Thymus (tissue), 11 donors: Measurements from ENCODE around the gene FKBP10. TPM values are rescaled to one million over a fixed set of nuclear protein-coding genes. Genes with fewer than 3 reads are reported as not detected.

Source experiments
- DNase-seq, 9 donors: peaks; one replicate each; pipeline ENCODE4 v3.0.0-alpha.2; 2013; ENCODE audit warnings: low spot score in 9 of 9, low read depth in 6 of 9, missing footprints in 1 of 9
- H3K27ac ChIP-seq, 2 donors: one replicate each; pipeline ENCODE4 v1.5.1; 2013; ENCODE audit warnings: control low read depth in 1 of 2, low read depth in 1 of 2, low read length in 1 of 2, mild to moderate bottlenecking in 1 of 2, moderate library complexity in 1 of 2
- H3K27me3 ChIP-seq, 2 donors: one replicate each; pipeline ENCODE4 v1.5.1; 2013; ENCODE audit warnings: low read length in 1 of 2; ENCODE audit not compliant: control insufficient read depth in 2 of 2, insufficient read depth in 1 of 2
- H3K36me3 ChIP-seq, 2 donors: one replicate each; pipeline ENCODE4 v1.5.1; 2013; ENCODE audit warnings: low read length in 1 of 2, mild to moderate bottlenecking in 1 of 2, moderate library complexity in 1 of 2; ENCODE audit not compliant: control insufficient read depth in 2 of 2, insufficient read depth in 2 of 2
- H3K4me1 ChIP-seq, 2 donors: one replicate each; pipeline ENCODE4 v1.5.1; 2013; ENCODE audit warnings: low read length in 2 of 2; ENCODE audit not compliant: control insufficient read depth in 2 of 2, insufficient read depth in 2 of 2
- H3K4me3 ChIP-seq, 2 donors: one replicate each; pipeline ENCODE4 v1.5.1; 2013; ENCODE audit warnings: low read length in 2 of 2, control low read depth in 1 of 2, mild to moderate bottlenecking in 1 of 2
- H3K9me3 ChIP-seq, 2 donors: one replicate each; pipeline ENCODE4 v1.5.1; 2013; ENCODE audit warnings: low read length in 1 of 2, mild to moderate bottlenecking in 1 of 2; ENCODE audit not compliant: control insufficient read depth in 2 of 2, insufficient read depth in 1 of 2
- WGBS: extraction: QIAGEN DNeasy Blood & Tissue Kit; methylation state at CpG from one replicate; pipeline ENCODE4 v1.1.7; 2013; 5-methylcytosine and 5-hydroxymethylcytosine counted together
- polyA plus RNA-seq: library from polyadenylated mRNA; stranded (reverse); fragments of 200-250 nt; gene quantifications from one replicate; pipeline ENCODE4 v1.2.3, GENCODE V29; 2013
- total RNA-seq: library from RNA; stranded (reverse); fragments of 120-200 nt; gene quantifications from one replicate; pipeline ENCODE4 v1.2.4, GENCODE V29; 2013
- donor health status: healthy.

Gene FKBP10
- total and polyA plus RNA-seq, 2 donors, result 9.1 to 9.6 TPM

DNA sequence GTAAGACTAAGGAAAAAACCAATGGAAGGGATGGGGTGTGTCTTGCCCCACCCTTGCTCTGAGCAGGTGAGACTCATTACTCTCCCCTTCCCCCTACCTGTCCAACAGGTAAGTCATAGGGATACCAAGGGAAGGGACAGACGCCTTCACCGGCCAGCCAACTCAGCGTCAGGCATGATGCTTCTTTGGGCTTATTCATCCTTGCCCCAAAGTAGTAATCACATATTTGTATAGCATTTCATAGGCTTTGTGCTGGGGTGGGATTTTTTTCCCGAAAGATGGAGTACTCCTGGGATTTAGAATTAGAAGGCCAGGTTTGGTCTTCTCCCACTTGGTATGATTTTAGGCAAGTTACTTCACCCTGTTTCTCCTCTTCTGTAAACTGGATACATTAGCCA lies 25.8 kb upstream of the FKBP10 start:
- H3K4me1 ChIP-seq, result peaks cover 18 to 76% of the 10 kb centered on the region in 2 donors
- H3K27me3 ChIP-seq, result peaks cover 0 to 5% of the 10 kb centered on the region in 2 donors
- DNase-seq, result no peak
- no peak overlapping the region for H3K4me3 ChIP-seq
- peaks cover 0 to 3% of the 10 kb centered on the region in 2 donors for H3K36me3 ChIP-seq
- H3K9me3 ChIP-seq, result no peaks in the 10 kb centered on the region
- 69% methylated on average over 4 of the region's 4 CpGs for WGBS
- peak overlapping the region in 1 of 2 donors; percentile 59 for H3K27ac ChIP-seq

DNA sequence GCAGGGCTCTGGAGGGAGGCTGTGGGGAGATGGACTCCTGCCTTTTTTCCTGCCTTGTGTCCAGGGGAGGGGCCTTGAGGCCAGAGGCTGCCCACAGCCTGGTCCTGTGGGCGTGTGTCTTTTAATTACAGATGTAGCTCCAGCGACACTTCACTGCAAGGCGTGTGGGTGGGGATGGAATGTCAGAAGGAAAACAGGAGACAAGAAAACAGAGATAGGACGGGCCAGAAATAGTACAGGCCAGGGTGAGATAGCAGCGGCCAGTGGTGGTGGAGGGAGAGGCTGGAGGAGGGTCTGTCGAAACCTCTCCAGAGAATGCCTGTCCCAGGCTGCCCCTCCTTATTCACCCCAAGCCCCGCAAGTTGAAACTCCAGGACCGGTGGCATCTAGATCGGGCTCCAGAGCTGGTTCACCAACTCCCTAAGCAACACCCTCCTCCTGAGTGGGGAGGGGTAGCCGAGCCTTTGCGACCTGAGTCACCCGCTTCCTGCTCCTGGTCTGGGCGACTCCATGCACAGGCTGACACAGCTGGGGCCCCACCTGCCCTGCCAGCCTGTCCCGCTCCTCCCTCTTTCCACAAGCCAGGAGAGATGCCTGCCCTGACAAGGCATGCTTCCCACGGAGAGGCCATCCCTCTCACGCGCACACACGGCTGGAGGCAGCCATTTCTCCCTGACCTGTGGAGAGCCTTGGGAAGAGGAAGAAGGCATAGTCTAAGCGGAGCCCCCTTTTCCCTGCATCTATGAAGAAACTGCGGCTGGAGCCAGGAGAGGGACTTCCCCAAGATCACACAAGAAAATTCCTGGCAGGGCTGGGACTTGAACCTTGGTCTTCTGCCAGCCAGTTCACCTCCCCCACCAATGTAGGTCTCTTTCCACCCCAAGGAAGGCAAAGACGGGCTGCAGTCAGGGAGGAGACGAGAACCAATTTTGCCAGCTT lies 19.7 kb upstream of the FKBP10 start:
- peaks cover 3 to 46% of the 10 kb centered on the region in 2 donors for H3K4me1 ChIP-seq
- H3K4me3 ChIP-seq, result no peak overlapping the region
- no peaks in the 10 kb centered on the region for H3K9me3 ChIP-seq
- H3K36me3 ChIP-seq, result no peaks in the 10 kb centered on the region
- peak in 2 of 9 donors; percentile 43 to 71 for DNase-seq
- WGBS, result 52% methylated on average over 22 of the region's 22 CpGs
- H3K27ac ChIP-seq, result peak overlapping the region; percentile 11 to 47
- H3K27me3 ChIP-seq, result no peaks in the 10 kb centered on the region

DNA sequence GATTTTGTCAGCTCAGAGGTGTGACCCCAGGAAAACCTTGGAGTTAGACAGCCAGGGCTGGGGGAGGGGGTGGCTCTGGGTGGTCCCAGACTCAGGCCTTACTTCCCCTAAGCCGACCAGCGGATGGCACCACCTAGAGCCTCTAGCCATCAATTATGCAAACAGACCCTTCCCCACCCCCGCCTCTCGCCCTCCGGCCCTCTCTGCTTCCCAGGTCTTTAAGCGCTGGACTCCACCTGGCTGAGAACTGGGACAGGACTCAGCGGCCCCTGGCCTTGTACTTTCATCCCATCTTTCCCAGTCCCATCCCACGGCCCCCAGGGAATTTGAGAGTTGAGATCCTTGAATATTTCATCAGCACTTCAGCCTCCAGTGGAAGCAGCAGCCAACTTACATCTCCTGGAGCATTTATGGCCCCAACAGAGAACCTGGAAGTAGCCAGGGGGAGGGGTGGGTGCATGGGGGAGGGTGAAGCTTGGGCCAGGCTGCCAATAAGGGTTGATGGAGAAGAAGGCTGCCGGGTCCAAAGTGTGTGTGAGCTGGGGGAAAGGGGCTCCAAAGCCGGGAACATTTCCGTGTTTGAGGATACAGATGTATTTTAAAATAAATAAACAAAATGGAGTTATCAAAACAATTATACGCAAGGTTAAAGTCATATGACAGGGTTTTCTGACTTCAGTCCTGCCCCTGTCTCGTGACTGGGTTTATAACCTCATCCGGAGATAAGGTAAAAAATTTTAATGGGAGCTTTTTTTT lies 18.8 kb upstream of the FKBP10 start:
- H3K9me3 ChIP-seq, result no peaks in the 10 kb centered on the region
- DNase-seq, result no peak
- peaks cover 3 to 39% of the 10 kb centered on the region in 2 donors for H3K4me1 ChIP-seq
- H3K36me3 ChIP-seq, result no peaks in the 10 kb centered on the region
- H3K27me3 ChIP-seq, result no peaks in the 10 kb centered on the region
- no peak overlapping the region for H3K27ac ChIP-seq
- no peak overlapping the region for H3K4me3 ChIP-seq
- 95% methylated on average over 14 of the region's 14 CpGs for WGBS

DNA sequence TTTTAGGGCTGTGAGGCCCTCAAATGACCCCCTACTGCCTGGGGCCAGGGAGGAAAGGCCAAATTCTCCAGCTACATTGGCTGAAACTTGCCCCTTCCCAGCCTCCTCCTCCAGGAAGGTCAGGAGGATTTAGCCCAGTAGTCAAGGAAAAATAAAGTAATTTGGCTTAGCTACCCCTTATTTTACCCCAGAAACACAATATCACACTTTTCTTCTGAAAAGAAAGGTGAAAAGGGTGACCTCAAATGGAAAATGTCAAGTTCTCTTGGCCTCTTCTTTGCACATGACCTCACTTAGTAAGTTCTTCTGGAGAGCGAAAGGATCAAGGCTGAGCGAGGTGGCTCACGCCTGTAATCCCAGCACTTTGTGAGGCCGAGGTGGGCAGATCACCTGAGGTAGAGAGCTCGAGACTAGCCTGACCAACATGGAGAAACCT lies 18.2 kb upstream of the FKBP10 start:
- WGBS, result 99% methylated on average over 5 of the region's 5 CpGs
- Histone ChIP-seq H3K27me3 (no peaks in the 10 kb centered on the region), H3K36me3 (no peaks in the 10 kb centered on the region), H3K9me3 (no peaks in the 10 kb centered on the region), H3K27ac (no peak overlapping the region), H3K4me1 (peaks cover 3 to 33% of the 10 kb centered on the region in 2 donors), H3K4me3 (no peak overlapping the region)
- no peak for DNase-seq

DNA sequence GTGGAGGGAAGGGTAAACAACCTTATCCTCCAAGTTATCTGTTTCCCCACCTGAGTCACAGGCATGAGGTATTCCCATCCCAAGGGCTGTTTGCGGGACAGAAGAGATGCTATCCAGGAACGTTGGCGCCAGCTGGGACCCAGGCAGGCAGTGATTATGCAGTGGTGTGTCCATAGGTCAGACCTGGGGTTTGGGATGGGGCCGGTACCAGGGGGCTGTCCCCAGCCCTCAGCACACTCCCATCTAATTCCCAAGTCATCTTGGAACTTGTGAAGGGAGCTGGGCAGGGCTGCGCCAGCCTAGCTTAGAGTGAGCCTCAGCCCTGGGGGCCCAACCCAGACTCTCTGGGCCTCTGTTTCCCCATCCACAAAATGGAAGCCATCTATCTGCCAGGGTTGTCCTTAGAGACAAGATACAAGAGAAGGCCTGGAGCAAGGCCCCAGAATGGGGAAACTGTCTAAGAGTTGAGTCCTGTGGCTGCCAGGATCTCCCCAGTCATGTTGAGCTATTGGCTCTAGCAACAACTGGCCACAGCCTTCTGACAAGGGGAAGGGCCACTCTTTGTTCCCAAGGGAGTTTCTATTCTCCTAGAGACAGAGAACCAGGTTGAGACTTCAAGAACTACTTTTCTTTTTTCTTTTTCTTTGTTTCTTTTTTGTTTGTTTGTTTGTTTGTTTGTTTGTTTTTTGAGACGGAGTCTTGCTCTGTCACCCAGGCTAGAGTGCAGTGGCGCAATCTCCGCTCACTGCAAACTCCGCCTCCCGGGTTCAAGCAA lies 16.5 kb upstream of the FKBP10 start:
- DNase-seq, result no peak
- no peak overlapping the region for H3K4me3 ChIP-seq
- peaks cover 3 to 33% of the 10 kb centered on the region in 2 donors for H3K4me1 ChIP-seq
- no peak overlapping the region for H3K27ac ChIP-seq
- H3K9me3 ChIP-seq, result no peaks in the 10 kb centered on the region
- no peaks in the 10 kb centered on the region for H3K36me3 ChIP-seq
- no peaks in the 10 kb centered on the region for H3K27me3 ChIP-seq
- 97% methylated on average over 10 of the region's 10 CpGs for WGBS

DNA sequence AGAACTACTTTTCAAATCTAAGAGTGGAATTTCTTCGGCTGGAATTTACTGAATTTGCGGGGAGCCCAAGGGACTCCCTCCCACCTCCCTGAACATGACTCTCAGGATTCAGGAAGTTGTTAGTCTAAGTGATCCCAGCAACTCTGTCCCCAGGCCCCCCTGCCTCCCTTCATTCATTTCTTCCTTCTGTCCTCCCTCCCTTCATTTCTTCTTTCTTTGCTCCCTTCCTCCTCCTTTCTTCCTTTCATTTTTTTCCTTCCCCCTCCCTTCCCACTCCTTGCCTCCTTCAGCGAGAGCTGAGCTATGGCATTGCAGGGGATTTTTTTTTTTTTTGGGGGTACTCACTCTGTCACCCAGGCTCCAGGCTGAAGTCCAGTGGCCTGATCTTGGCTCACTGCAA lies 15.4 kb upstream of the FKBP10 start:
- Histone ChIP-seq H3K9me3 (no peaks in the 10 kb centered on the region), H3K4me1 (peaks cover 3 to 35% of the 10 kb centered on the region in 2 donors), H3K4me3 (no peak overlapping the region), H3K27ac (no peak overlapping the region), H3K36me3 (no peaks in the 10 kb centered on the region), H3K27me3 (no peaks in the 10 kb centered on the region)
- DNase-seq, result no peak
- 97% methylated on average over 3 of the region's 3 CpGs for WGBS

DNA sequence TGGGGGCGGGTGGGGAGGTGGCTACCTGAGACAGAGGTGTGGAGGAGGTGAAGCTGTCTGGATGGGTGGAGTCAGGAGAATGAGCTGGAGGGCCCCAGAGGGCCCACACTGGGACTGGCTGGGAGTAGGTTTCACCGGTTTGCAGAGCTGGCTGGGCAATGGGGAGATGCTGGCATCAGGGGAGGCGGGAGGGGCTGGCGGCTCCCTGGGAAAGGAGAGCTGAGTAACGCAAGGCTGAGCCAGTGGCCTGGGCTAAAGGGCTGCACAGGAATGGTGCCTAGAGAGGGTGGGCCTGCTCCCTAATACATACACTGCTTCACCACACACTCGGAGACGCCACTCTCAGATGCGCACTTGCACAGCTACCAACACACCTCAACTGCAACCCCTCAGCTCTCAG lies 13.4 kb upstream of the FKBP10 start:
- Histone ChIP-seq H3K27me3 (peaks cover 0 to 5% of the 10 kb centered on the region in 2 donors), H3K9me3 (no peaks in the 10 kb centered on the region), H3K27ac (peak overlapping the region in 1 of 2 donors; percentile 49), H3K4me3 (no peak overlapping the region), H3K4me1 (peaks cover 0 to 24% of the 10 kb centered on the region in 2 donors), H3K36me3 (no peaks in the 10 kb centered on the region)
- 96% methylated on average over 8 of the region's 8 CpGs for WGBS
- DNase-seq, result no peak

DNA sequence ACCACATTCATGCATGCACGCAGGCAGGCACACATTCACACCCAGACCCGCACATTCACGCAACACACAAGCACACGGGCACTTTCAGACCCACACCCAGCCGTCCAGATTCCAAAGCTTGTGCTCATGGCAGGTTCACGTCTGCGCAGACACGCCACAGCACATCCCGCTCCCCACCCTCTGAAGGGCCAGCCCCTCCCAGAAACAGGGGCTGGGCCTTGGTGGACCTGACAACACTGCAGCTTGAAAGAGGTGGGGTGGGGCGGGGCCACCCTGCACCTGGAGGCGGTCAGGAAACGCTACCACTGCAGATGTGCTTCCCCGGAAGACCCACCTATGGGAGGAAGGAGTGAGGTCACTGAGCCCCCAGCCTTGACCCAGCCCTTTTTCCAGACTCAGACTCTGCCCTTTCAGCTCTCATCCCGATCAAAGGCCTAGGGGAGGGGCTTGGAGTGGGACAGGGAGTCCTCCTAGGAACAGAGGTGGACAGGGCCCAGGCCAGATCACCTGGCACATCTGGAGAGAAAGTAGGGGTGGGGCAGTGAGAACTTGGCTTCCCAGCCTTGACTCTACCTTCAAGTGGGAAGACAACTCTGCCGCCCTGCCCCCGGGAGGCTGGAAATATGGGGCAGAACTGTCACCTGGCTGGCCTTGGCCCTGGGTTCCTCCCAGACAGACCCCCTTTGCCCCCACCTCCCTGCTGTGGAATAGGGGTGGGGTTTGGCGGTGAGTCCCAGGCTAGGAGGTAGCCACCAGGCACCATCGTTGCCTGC lies 12.0 kb upstream of the FKBP10 start:
- H3K9me3 ChIP-seq, result no peaks in the 10 kb centered on the region
- no peak overlapping the region for H3K4me3 ChIP-seq
- WGBS, result 88% methylated on average over 18 of the region's 18 CpGs
- peak overlapping the region; percentile 27 to 80 for H3K27ac ChIP-seq
- H3K36me3 ChIP-seq, result no peaks in the 10 kb centered on the region
- H3K4me1 ChIP-seq, result peaks cover 0 to 24% of the 10 kb centered on the region in 2 donors
- H3K27me3 ChIP-seq, result peaks cover 0 to 5% of the 10 kb centered on the region in 2 donors
- DNase-seq, result peak in 4 of 9 donors; percentile 42 to 68 (median 68)
